HL-60 (cell line): ENCODE data around the gene KIR2DL4.
A peak's percentile ranks its signal among the peaks of the same experiment; 100 is the strongest.
"Not testable (repeated sequence)": the region's sequence is repeated elsewhere in the genome, so short reads cannot be mapped to it uniquely, and the experiment has no call there.

Source experiments
- DNase-seq, 2 experiments: peaks; one replicate each; pipeline ENCODE4 v3.0.0-alpha.2; 2010 to 2020; ENCODE audit warnings: low read depth in 1 of 2, low spot score in 1 of 2
- H3K27ac ChIP-seq: fragments of 250-450 bp; sonication (Bioruptor Pico); replicated peaks from 2 replicates; pipeline ENCODE4 v1.5.1; 2020; ENCODE audit warnings: mild to moderate bottlenecking, moderate library complexity
- H3K27me3 ChIP-seq: fragments of 250-450 bp; sonication (Bioruptor Pico); 2 replicates; pipeline ENCODE4 v1.5.1; 2021; ENCODE audit warnings: mild to moderate bottlenecking, moderate library complexity; ENCODE audit not compliant: insufficient read depth, poor library complexity, severe bottlenecking
- H3K4me3 ChIP-seq: replicated peaks from 2 replicates; pipeline ENCODE4 v1.5.1; 2011; ENCODE audit warnings: mild to moderate bottlenecking, control low read depth, low read length; ENCODE audit not compliant: insufficient read depth
- GABPA ChIP-seq: IDR thresholded peaks from 2 replicates; pipeline ENCODE4 v1.6.1; 2012; ENCODE audit warnings: low read depth
- POLR2AphosphoS5 ChIP-seq: IDR thresholded peaks from 2 replicates; pipeline ENCODE4 v1.6.1; 2012; ENCODE audit warnings: low read depth
- SPI1 ChIP-seq: IDR thresholded peaks from 2 replicates; pipeline ENCODE4 v1.6.1; 2012; ENCODE audit warnings: low read depth, mild to moderate bottlenecking, borderline replicate concordance
- long read RNA-seq: library from polyadenylated mRNA; unstranded; transcript quantifications from one replicate; pipeline ENCODE4 v2.0.0, GENCODE V29; 2020
- TF ChIP-seq, protein P1 (sequence below): IDR thresholded peaks from one replicate; pipeline ENCODE4 v1.5.1; 2011; ENCODE audit warnings: low read length, control low read depth, inconsistent platforms; ENCODE audit not compliant: insufficient read depth
- TF ChIP-seq, protein P2 (sequence below): IDR thresholded peaks from 2 replicates; pipeline ENCODE4 v1.6.1; 2012; ENCODE audit warnings: low read depth; ENCODE audit not compliant: insufficient replicate concordance

The KIR2DL4 gene
- long read RNA-seq: 0 reads

DNA sequence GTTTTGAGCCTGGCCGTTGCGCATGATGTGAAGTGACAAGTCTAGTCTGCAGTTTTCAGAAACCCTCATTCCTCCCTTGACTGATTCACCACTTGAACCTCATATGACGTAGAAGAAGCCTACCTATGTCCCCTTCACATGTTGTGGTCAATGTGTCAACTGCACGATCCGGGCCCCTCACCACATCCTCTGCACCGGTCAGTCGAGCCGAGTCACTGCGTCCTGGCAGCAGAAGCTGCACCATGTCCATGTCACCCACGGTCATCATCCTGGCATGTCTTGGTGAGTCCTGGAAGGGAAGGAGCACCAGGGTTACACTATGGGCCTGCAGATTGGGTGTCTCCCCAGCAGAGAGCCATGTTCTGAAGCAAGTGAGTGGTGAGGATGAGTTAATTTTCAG is at the start of gene KIR2DL4:
TSS of gene KIR2DL4 (plus strand) at position 201 of the 400 bp plus-strand sequence. CDS start at position 243, 42 bp downstream.
- TF ChIP-seq, protein P1, sequence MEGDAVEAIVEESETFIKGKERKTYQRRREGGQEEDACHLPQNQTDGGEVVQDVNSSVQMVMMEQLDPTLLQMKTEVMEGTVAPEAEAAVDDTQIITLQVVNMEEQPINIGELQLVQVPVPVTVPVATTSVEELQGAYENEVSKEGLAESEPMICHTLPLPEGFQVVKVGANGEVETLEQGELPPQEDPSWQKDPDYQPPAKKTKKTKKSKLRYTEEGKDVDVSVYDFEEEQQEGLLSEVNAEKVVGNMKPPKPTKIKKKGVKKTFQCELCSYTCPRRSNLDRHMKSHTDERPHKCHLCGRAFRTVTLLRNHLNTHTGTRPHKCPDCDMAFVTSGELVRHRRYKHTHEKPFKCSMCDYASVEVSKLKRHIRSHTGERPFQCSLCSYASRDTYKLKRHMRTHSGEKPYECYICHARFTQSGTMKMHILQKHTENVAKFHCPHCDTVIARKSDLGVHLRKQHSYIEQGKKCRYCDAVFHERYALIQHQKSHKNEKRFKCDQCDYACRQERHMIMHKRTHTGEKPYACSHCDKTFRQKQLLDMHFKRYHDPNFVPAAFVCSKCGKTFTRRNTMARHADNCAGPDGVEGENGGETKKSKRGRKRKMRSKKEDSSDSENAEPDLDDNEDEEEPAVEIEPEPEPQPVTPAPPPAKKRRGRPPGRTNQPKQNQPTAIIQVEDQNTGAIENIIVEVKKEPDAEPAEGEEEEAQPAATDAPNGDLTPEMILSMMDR: no peak
- TF ChIP-seq, protein P2, sequence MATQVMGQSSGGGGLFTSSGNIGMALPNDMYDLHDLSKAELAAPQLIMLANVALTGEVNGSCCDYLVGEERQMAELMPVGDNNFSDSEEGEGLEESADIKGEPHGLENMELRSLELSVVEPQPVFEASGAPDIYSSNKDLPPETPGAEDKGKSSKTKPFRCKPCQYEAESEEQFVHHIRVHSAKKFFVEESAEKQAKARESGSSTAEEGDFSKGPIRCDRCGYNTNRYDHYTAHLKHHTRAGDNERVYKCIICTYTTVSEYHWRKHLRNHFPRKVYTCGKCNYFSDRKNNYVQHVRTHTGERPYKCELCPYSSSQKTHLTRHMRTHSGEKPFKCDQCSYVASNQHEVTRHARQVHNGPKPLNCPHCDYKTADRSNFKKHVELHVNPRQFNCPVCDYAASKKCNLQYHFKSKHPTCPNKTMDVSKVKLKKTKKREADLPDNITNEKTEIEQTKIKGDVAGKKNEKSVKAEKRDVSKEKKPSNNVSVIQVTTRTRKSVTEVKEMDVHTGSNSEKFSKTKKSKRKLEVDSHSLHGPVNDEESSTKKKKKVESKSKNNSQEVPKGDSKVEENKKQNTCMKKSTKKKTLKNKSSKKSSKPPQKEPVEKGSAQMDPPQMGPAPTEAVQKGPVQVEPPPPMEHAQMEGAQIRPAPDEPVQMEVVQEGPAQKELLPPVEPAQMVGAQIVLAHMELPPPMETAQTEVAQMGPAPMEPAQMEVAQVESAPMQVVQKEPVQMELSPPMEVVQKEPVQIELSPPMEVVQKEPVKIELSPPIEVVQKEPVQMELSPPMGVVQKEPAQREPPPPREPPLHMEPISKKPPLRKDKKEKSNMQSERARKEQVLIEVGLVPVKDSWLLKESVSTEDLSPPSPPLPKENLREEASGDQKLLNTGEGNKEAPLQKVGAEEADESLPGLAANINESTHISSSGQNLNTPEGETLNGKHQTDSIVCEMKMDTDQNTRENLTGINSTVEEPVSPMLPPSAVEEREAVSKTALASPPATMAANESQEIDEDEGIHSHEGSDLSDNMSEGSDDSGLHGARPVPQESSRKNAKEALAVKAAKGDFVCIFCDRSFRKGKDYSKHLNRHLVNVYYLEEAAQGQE: no peak
- TF ChIP-seq POLR2AphosphoS5: no peak
- TF ChIP-seq GABPA: no peak
- no peak for TF ChIP-seq SPI1
- no peak for DNase-seq
- H3K4me3 ChIP-seq: no peak within 1 kb of the TSS
- no peaks in the 10 kb centered on the region for H3K27me3 ChIP-seq
- no peak within 1 kb of the TSS for H3K27ac ChIP-seq

DNA sequence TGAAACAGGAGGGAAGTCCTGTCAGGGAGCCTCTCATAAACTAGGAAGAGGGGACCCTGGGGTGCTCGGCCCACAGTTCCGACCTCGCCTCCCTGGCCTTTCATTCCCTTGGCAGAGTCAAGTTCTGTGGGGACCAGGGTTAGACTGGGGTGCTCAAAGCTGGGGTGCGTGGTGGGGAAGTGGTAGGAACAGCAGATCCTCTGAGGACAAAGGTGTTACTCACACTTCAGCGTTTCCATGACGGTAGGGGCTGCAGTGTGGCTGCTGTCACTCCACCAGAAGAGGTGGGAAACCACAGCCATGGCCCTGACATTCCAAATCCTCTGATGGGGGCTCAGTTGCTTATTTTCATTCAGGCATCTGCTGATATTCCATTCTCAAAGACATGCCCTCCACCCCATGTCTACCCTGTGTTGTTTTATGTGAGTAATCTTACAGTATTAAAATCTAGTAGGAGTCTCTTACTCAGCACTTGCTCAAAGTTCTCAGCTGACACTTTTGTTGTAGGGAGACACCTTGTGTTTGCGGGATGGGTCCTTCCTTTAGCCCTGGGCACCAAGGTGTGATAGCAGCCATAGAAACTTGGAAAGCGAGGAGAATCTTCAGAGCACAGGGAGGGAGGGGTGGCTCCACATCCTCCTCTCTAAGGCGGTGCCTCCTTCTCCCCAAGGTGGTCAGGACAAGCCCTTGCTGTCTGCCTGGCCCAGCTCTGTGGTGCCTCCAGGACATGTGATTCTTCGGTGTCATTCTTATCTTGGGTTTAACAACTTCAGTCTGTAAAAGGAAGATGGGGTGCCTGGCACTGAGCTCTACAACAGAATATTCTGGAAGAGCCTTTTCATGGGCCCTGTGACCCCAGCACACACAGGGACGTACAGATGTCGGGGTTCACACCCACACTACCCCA is 47.0 kb upstream of the KIR2DL4 start:
- DNase-seq, H3K4me3 ChIP-seq, H3K27ac ChIP-seq, H3K27me3 ChIP-seq: not testable (repeated sequence)

DNA sequence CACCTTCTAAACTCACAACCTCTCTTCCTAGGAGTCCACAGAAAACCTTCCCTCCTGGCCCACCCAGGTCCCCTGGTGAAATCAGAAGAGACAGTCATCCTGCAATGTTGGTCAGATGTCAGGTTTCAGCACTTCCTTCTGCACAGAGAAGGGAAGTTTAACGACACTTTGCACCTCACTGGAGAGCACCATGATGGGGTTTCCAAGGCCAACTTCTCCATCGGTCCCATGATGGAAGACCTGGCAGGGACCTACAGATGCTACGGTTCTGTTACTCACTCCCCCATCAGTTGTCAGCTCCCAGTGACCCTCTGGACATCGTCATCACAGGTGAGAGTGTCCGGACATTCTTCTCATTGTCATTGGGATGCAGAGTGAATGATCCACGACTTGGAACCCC is 44.8 kb upstream of the KIR2DL4 start:
- not testable (repeated sequence) for H3K27ac ChIP-seq, H3K27me3 ChIP-seq, H3K4me3 ChIP-seq, DNase-seq

DNA sequence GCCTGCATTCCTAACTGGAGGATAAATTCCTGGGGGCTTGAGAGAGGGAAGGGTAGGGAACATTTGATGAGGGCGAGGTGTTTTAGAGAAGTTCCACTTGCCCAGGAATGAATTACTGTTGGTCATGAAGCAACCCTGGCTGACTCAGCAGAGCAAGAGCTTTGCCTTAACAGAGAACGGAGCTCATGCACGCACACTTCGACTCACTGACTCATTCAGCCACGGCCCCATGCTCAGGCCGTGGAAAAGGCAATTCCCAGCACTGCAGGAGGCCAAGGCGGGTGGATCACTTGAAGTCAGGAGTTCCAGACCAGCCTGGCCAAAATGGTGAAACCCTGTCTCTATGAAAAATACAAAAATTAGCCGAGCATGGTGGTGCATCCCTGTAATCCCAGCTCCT is 39.2 kb upstream of the KIR2DL4 start:
- not testable (repeated sequence) for H3K27me3 ChIP-seq, H3K4me3 ChIP-seq
- DNase-seq: peak; percentile 53 to 84
- peak overlapping the region; percentile 65 for H3K27ac ChIP-seq

DNA sequence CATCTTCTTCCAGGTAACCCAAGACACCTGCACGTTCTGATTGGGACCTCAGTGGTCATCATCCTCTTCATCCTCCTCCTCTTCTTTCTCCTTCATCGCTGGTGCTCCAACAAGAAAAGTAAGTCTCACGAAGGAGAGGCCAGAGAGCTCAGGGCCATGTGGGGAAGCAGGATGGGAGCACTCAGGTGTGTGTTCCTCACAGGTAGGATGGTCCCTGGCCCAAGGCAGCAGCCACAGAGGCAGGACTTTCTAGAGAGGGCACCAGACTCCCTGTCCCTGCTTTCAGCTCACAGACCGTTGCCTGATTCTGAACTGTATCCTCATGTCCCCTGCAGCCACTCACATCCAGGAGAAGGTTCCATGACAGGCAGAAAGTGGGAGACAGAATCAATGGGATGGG is 36.9 kb upstream of the KIR2DL4 start:
- H3K27me3 ChIP-seq, H3K4me3 ChIP-seq: not testable (repeated sequence)

DNA sequence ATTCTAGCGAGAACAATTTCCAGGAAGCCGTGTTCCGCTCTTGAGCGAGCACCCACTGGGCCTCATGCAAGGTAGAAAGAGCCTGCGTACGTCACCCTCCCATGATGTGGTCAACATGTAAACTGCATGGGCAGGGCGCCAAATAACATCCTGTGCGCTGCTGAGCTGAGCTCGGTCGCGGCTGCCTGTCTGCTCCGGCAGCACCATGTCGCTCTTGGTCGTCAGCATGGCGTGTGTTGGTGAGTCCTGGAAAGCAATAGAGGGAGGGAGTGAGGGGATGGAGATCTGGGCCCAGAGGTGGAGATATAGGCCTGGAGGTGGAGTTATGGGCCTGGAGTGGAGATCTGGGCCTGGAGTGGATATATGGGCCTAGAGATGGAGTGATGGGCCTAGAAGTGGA is 33.8 kb upstream of the KIR2DL4 start, which contains the start of gene KIR2DL1:
TSS of gene KIR2DL1 (plus strand) at position 148 of the 400 bp plus-strand sequence. CDS start at position 206, 58 bp downstream.
- DNase-seq, H3K27me3 ChIP-seq, H3K4me3 ChIP-seq, H3K27ac ChIP-seq: not testable (repeated sequence)

More for the DNA sequence above, 36.9 kb upstream of the KIR2DL4 start:
- not testable (repeated sequence) for DNase-seq, H3K27ac ChIP-seq

DNA sequence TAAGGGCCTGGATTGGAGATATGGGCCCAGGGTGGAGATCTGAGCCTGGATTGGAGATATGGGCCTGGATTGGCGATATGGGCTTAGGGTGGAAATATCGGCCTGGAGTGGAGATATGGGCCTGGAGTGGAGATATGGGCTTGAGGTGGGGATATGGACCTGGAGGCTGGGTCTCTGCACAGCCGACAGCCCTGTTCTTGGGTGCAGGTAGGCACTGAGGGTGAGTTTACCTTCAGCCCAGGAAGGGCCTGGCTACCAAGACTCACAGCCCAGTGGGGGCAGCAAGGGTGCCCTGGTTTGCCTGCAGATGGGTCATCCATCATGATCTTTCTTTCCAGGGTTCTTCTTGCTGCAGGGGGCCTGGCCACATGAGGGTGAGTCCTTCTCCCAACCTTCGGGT is 32.9 kb upstream of the KIR2DL4 start:
- DNase-seq, H3K4me3 ChIP-seq, H3K27me3 ChIP-seq, H3K27ac ChIP-seq: not testable (repeated sequence)

DNA sequence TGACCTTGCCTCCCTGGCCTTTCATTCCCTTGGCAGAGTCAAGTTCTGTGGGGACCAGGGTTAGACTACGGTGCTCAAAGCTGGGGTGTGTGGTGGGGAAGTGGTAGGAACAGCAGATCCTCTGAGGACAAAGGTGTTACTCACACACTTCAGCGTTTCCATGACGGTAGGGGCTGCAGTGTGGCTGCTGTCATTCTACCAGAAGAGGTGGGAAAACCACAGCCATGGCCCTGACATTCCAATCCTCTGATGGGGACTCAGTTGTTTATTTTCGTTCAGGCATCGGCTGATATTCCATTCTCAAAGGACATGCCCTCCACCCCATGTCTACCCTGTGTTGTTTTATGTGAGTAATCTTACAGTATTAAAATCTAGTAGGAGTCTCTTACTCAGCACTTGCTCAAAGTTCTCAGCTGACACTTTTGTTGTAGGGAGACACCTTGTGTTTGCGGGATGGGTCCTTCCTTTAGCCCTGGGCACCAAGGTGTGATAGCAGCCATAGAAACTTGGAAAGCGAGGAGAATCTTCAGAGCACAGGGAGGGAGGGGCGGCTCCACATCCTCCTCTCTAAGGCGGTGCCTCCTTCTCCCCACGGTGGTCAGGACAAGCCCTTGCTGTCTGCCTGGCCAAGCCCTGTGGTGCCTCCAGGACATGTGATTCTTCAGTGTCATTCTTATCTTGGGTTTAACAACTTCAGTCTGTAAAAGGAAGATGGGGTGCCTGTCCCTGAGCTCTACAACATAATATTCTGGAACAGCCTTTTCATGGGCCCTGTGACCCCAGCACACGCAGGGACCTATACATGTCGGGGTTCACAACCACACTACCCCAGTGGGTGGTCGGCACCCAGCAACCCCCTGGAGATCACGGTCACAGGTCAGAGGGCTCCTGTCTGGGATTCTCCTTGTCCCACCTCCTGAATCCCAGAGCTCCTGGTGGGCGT is 32.1 kb upstream of the KIR2DL4 start:
- not testable (repeated sequence) for DNase-seq, H3K4me3 ChIP-seq, H3K27me3 ChIP-seq, H3K27ac ChIP-seq

DNA sequence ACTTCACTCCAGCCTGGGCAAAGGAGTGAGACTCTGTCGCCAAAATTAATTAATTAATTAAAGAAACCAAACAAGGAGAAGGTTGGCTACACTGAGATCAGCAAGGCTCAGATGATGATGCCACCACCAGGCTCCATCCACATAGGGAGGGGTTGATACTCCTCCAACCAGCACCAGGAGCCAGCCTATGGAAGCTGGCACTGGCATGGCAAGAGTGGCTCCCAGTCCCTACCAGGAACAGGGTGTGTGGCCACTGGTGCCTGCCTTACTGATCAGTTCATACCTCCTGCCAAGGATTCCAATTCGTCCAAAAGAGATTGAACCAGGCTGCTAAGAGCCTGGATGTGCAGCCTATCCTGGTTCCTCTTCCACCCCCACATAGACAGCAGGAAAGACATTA is 30.7 kb upstream of the KIR2DL4 start:
- not testable (repeated sequence) for H3K4me3 ChIP-seq, H3K27me3 ChIP-seq, H3K27ac ChIP-seq, DNase-seq

DNA sequence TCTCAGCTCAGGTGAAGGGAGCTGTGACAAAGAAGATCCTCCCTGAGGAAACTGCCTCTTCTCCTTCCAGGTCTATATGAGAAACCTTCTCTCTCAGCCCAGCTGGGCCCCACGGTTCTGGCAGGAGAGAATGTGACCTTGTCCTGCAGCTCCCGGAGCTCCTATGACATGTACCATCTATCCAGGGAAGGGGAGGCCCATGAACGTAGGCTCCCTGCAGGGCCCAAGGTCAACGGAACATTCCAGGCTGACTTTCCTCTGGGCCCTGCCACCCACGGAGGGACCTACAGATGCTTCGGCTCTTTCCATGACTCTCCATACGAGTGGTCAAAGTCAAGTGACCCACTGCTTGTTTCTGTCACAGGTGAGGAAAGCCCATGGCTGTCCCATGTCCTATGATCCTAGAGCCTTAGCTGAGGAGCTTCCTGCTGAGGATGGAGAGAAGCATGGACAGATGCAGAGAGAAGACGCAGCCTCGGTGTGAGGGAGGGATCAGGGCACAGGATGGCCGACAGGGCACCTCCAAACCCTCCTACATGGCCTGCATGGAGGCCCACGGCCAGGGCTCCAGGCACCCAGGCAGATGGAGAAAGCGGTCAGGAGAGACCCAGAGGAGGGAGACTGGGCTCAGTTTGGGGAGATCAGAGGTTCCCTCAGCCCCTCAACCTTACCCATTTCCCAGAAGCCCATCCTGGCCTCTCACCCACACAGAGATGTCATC is 28.2 kb upstream of the KIR2DL4 start:
- not testable (repeated sequence) for H3K4me3 ChIP-seq, H3K27ac ChIP-seq

More for the DNA sequence above, 28.2 kb upstream of the KIR2DL4 start:
- not testable (repeated sequence) for H3K27me3 ChIP-seq, DNase-seq
